Measurements from ENCODE around the gene C1QTNF5. TPM values are rescaled to one million over a fixed set of nuclear protein-coding genes. Genes with fewer than 3 reads are reported as not detected.

The C1QTNF5 gene
- total RNA-seq, 1 experiment from 2014 or later: 0.33 TPM

DNA sequence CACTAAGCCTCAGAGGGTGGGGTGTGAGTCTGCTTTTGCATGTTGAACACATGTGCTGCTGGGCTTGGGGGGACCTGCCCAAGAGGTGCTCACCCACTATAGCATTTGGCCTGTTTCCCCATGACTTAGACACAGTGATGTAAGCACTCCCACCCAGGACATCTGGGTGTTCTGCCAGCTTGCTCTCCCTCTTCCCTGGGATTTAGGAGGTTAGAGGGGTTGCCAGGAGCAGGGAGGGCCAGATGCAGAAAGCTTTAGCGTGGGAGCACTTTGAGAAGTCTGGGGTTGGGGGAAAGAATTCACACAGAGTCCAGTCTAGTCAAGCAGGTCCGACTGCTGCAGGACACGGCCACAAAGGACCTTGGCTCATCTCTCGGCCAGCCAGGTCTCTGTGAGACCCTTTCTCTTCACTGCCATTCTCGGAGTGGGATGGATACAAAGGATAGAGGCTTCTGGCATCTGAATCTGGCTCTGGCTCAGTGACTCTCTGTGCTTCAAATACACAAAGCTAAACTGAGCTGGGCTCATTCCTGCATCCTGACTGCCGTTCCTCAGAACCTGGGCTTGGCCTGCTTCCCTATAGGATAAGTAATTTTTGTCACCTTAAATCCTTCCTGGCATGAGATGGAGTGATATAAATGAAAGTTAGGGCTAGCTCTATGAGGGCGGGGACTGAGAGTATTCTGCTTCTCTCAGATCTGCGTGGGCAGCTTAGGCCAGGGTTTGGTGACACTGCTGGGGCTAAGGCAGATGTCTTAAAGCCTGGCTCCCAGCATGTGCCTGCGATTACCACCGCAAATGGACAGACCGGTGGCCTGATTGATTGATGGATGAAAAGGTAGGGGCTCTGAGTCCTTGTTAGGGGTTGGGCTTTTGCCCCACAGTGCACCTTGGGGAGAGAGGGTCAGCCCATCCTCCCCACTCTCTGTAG is 26.3 kb upstream of the C1QTNF5 start:
- H3K27ac Mint-ChIP-seq: no peak overlapping the region
- H2AK5ac ChIP-seq (ENCODE audit: insufficient read length, low read length): no peak overlapping the region
- H2BK20ac ChIP-seq (ENCODE audit: low read depth, low read length, poor library complexity, severe bottlenecking): no peak overlapping the region
- no peak overlapping the region; the same call in 1 of the 2 replicates for H3K14ac ChIP-seq (ENCODE audit: insufficient read depth, low read length)
- peaks cover 3% of the 10 kb centered on the region; the same call in 1 of the 2 replicates for H3K4me1 ChIP-seq (ENCODE audit: insufficient read depth, low read length)
- H3K23ac ChIP-seq (ENCODE audit: insufficient read length, low read depth, low read length): no peak overlapping the region
- H3K27me3 ChIP-seq (ENCODE audit: insufficient read depth, low read length): peaks cover 23% of the 10 kb centered on the region; the same call in 1 of the 2 replicates
- H3K4me3 Mint-ChIP-seq: no peak overlapping the region
- H3K18ac ChIP-seq (ENCODE audit: insufficient read length, low read depth, low read length): no peak overlapping the region
- H3K4me1 Mint-ChIP-seq: peaks cover 55 to 63% of the 10 kb centered on the region in 2 experiments
- no peak overlapping the region for H3K9ac ChIP-seq (ENCODE audit: extremely low read depth, insufficient read length, low read length)
- H2BK5ac ChIP-seq (ENCODE audit: insufficient read length, low read length): no peak overlapping the region
- H2BK12ac ChIP-seq (ENCODE audit: insufficient read length, low read depth, low read length): no peak overlapping the region
- TF ChIP-seq, protein P1, sequence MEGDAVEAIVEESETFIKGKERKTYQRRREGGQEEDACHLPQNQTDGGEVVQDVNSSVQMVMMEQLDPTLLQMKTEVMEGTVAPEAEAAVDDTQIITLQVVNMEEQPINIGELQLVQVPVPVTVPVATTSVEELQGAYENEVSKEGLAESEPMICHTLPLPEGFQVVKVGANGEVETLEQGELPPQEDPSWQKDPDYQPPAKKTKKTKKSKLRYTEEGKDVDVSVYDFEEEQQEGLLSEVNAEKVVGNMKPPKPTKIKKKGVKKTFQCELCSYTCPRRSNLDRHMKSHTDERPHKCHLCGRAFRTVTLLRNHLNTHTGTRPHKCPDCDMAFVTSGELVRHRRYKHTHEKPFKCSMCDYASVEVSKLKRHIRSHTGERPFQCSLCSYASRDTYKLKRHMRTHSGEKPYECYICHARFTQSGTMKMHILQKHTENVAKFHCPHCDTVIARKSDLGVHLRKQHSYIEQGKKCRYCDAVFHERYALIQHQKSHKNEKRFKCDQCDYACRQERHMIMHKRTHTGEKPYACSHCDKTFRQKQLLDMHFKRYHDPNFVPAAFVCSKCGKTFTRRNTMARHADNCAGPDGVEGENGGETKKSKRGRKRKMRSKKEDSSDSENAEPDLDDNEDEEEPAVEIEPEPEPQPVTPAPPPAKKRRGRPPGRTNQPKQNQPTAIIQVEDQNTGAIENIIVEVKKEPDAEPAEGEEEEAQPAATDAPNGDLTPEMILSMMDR (conservative IDR thresholded peaks at IDR 0.05): no peak
- no peaks in the 10 kb centered on the region for H3K9me3 ChIP-seq (ENCODE audit: control insufficient read depth, low read depth, low read length)
- no peak overlapping the region for H3K4ac ChIP-seq (ENCODE audit: low read depth, low read length)
- DNase-seq: no peak
- no CpG with 5 or more reads among the region's 11 CpGs for WGBS (ENCODE audit: extremely low coverage, insufficient read length, low lambda C conversion rate)
- peaks cover 4% of the 10 kb centered on the region for H4K20me1 ChIP-seq (ENCODE audit: control insufficient read depth, insufficient read depth, insufficient read length)
- H3K27ac ChIP-seq (ENCODE audit: insufficient read length, low read depth, low read length): no peak overlapping the region
- H3K36me3 Mint-ChIP-seq (ENCODE audit: insufficient read depth in 1 of 3, low read depth in 3 of 3): peaks cover 0 to 6% (median 2%) of the 10 kb centered on the region in 3 experiments; a peak in 5 of 7 replicates
- no peak overlapping the region for H4K91ac ChIP-seq (ENCODE audit: insufficient read length, low read depth, low read length)
- H2BK120ac ChIP-seq (ENCODE audit: low read depth, low read length, poor library complexity, severe bottlenecking): no peak overlapping the region
- no peak overlapping the region for H3T11ph ChIP-seq (ENCODE audit: low read length)
- peaks cover 4% of the 10 kb centered on the region for H3K23me2 ChIP-seq (ENCODE audit: insufficient read length, low read depth, low read length, poor library complexity, severe bottlenecking)
- peaks cover 2 to 5% of the 10 kb centered on the region in 2 experiments; a peak in 2 of 5 replicates for H3K9me3 Mint-ChIP-seq
- H3K56ac ChIP-seq (ENCODE audit: insufficient read length, low read depth, low read length): no peak overlapping the region
- no peak overlapping the region for H4K5ac ChIP-seq (ENCODE audit: insufficient read length, low read depth, low read length)
- peaks cover 68% of the 10 kb centered on the region for H3K27me3 Mint-ChIP-seq (ENCODE audit: low read depth)
- H2AFZ ChIP-seq (ENCODE audit: low read length): no peak overlapping the region
- H3K4me2 ChIP-seq (ENCODE audit: insufficient read depth, insufficient read length, low read length): no peak overlapping the region
- no peak overlapping the region for H4K8ac ChIP-seq (replicated peaks; ENCODE audit: insufficient read length, low read depth, low read length)
- no peaks in the 10 kb centered on the region for H3K79me2 ChIP-seq (ENCODE audit: insufficient read depth, low read length)
- no peaks in the 10 kb centered on the region for H3K79me1 ChIP-seq (ENCODE audit: insufficient read depth, low read depth, low read length, poor library complexity, severe bottlenecking)
- no peak overlapping the region for H2BK15ac ChIP-seq (ENCODE audit: low read depth, low read length)

Data from H9 (cell line).